HFFc6 (cell line): Measurements from ENCODE around the gene KCNMA1. TPM values are rescaled to one million over a fixed set of nuclear protein-coding genes. Genes with fewer than 3 reads are reported as not detected.
A peak's percentile ranks its signal among the peaks of the same experiment; 100 is the strongest.

Experiments
- DNase-seq: peaks from one replicate; pipeline ENCODE4 v3.0.0-alpha.2; 2018
- H3K27ac Mint-ChIP-seq: 2 replicates; pipeline ENCODE4 v1.8.0; 2020; ENCODE audit warnings: mild to moderate bottlenecking, mixed read lengths
- H3K27me3 Mint-ChIP-seq: 2 replicates; pipeline ENCODE4 v1.8.0; 2021; ENCODE audit warnings: mild to moderate bottlenecking, moderate library complexity, mixed read lengths; ENCODE audit not compliant: insufficient read depth
- H3K36me3 Mint-ChIP-seq: 2 replicates; pipeline ENCODE4 v1.8.0; 2021; ENCODE audit warnings: low read depth, mixed read lengths
- H3K4me1 Mint-ChIP-seq: 2 replicates; pipeline ENCODE4 v1.8.0; 2020; ENCODE audit warnings: low read depth, mixed read lengths
- H3K4me3 Mint-ChIP-seq: 2 replicates; pipeline ENCODE4 v1.8.0; 2020; ENCODE audit warnings: mild to moderate bottlenecking, moderate library complexity, mixed read lengths
- H3K9me3 Mint-ChIP-seq: 2 replicates; pipeline ENCODE4 v1.8.0; 2020; ENCODE audit warnings: mild to moderate bottlenecking, mixed read lengths
- CTCF ChIP-seq: fragments of 200-600 bp; sonication (generic); IDR thresholded peaks from 2 replicates; pipeline ENCODE4 v1.5.0; 2021; ENCODE audit warnings: antibody characterized with exemption, mild to moderate bottlenecking
- total RNA-seq, 6 experiments: library from RNA; stranded (reverse); fragmentation: NEBNext Ultra II Directional; extraction: Animal tissue kit (Norgen Biotek cat#: 25700); gene quantifications; 2 replicates in 1 of 6; 3 replicates in 5 of 6; pipeline ENCODE4 v1.2.3, GENCODE V29; 2021

The KCNMA1 gene
- total RNA-seq, 6 experiments from 2014 or later = 87.1 to 191 (median 93.5) TPM

- H3K9me3 Mint-ChIP-seq = no peaks in the 10 kb centered on the region
- peak overlapping the region; percentile 88 for H3K27ac Mint-ChIP-seq
- H3K27me3 Mint-ChIP-seq = peaks cover 3% of the 10 kb centered on the region
- H3K4me1 Mint-ChIP-seq = peaks cover 88% of the 10 kb centered on the region
- H3K36me3 Mint-ChIP-seq = 0 out of 2 replicates have a peak, but pooled peaks cover 3% of the 10 kb centered on the region
- H3K4me3 Mint-ChIP-seq = peak overlapping the region; percentile 76
- no peak for TF ChIP-seq CTCF
- no peak for DNase-seq
Observed at GRCh38 chr10:77513220-77513619, 124.4 kb downstream of the KCNMA1 start.

- Mint-ChIP-seq H3K27ac (peak overlapping the region; percentile 88), H3K27me3 (peaks cover 3% of the 10 kb centered on the region), H3K4me1 (peaks cover 90% of the 10 kb centered on the region), H3K36me3 (0 out of 2 replicates have a peak, but pooled peaks cover 3% of the 10 kb centered on the region), H3K9me3 (no peaks in the 10 kb centered on the region), H3K4me3 (peak overlapping the region; percentile 76)
- TF ChIP-seq CTCF = no peak
- DNase-seq = no peak
Observed at GRCh38 chr10:77512219-77512578, 125.4 kb downstream of the KCNMA1 start.

- Mint-ChIP-seq H3K27me3 (peaks cover 3% of the 10 kb centered on the region), H3K4me3 (peak overlapping the region; percentile 76), H3K36me3 (0 out of 2 replicates have a peak, but pooled peaks cover 3% of the 10 kb centered on the region), H3K4me1 (peaks cover 95% of the 10 kb centered on the region), H3K9me3 (no peaks in the 10 kb centered on the region), H3K27ac (peak overlapping the region; percentile 88)
- DNase-seq = no peak
- no peak for TF ChIP-seq CTCF
Observed at GRCh38 chr10:77511498-77512218, 126.0 kb downstream of the KCNMA1 start.

GRCh38 chr10:77510695-77511094, 126.9 kb downstream of the KCNMA1 start:
- no peaks in the 10 kb centered on the region for H3K9me3 Mint-ChIP-seq
- DNase-seq = no peak
- H3K27ac Mint-ChIP-seq = peak overlapping the region; percentile 88
- H3K4me1 Mint-ChIP-seq = peaks cover 97% of the 10 kb centered on the region
- peaks cover 7% of the 10 kb centered on the region for H3K27me3 Mint-ChIP-seq
- H3K36me3 Mint-ChIP-seq = 0 out of 2 replicates have a peak, but pooled peaks cover 3% of the 10 kb centered on the region
- peak overlapping the region; percentile 76 for H3K4me3 Mint-ChIP-seq
- no peak for TF ChIP-seq CTCF

- no peak for DNase-seq
- peaks cover 97% of the 10 kb centered on the region for H3K4me1 Mint-ChIP-seq
- no peaks in the 10 kb centered on the region for H3K9me3 Mint-ChIP-seq
- H3K36me3 Mint-ChIP-seq = 0 out of 2 replicates have a peak, but pooled peaks cover 3% of the 10 kb centered on the region
- H3K27me3 Mint-ChIP-seq = peaks cover 7% of the 10 kb centered on the region
- no peak for TF ChIP-seq CTCF
- H3K4me3 Mint-ChIP-seq = no peak overlapping the region
- peak overlapping the region; percentile 88 for H3K27ac Mint-ChIP-seq
Observed at GRCh38 chr10:77510294-77510693, 127.3 kb downstream of the KCNMA1 start.
